K562 (cell line): Measurements from ENCODE around the gene ZFAND6. TPM values are rescaled to one million over a fixed set of nuclear protein-coding genes. Genes with fewer than 3 reads are reported as not detected.

Experiments
- CXXC5 ChIP-seq: fragments of 250-450 bp; sonication (Bioruptor Pico); IDR thresholded peaks from 2 replicates; pipeline ENCODE4 v1.8.0; 2022; ENCODE audit warnings: inconsistent platforms, mild to moderate bottlenecking, moderate library complexity
- KLF6 ChIP-seq: fragments of 250-450 bp; sonication (Bioruptor Pico); IDR thresholded peaks from 2 replicates; pipeline ENCODE4 v1.4.0; 2020; ENCODE audit warnings: mild to moderate bottlenecking, moderate library complexity, borderline replicate concordance
- MAFG ChIP-seq: fragments of 450-650 bp; conservative IDR thresholded peaks from 2 replicates; pipeline ENCODE4 v1.6.1; 2016; ENCODE audit warnings: missing genetic modification characterization, missing compliant biosample characterization
- NR2C1 ChIP-seq, 2 experiments: fragments of 450-650 bp; IDR thresholded peaks; 2 replicates each; pipeline ENCODE4 v1.6.1; 2017; ENCODE audit warnings: mild to moderate bottlenecking in 2 of 2, antibody characterized with exemption in 1 of 2, inconsistent platforms in 1 of 2, missing compliant biosample characterization in 1 of 2, missing genetic modification characterization in 1 of 2
- PHF8 ChIP-seq: fragments of 200-600 bp; sonication (generic); IDR thresholded peaks from 2 replicates; pipeline ENCODE4 v1.6.1; 2012; ENCODE audit warnings: mixed run types, mild to moderate bottlenecking, inconsistent platforms, low read length, moderate library complexity, borderline replicate concordance
- SMARCC2 ChIP-seq: fragments of 450-650 bp; IDR thresholded peaks from 2 replicates; pipeline ENCODE4 v1.6.1; 2017; ENCODE audit warnings: antibody characterized with exemption, moderate library complexity, mild to moderate bottlenecking, low read depth
- ZNF197 ChIP-seq: fragments of 200-800 bp; sonication (Bioruptor generic); IDR thresholded peaks from 2 replicates; pipeline ENCODE4 v1.6.1; 2016; ENCODE audit warnings: low read depth, missing genetic modification characterization, missing compliant biosample characterization
- ZNF76 ChIP-seq: fragments of 250-450 bp; sonication (Bioruptor Pico); IDR thresholded peaks from 2 replicates; pipeline ENCODE4 v1.4.0; 2020; ENCODE audit warnings: mild to moderate bottlenecking, moderate library complexity, borderline replicate concordance
- polyA plus RNA-seq, 8 experiments: library from polyadenylated mRNA; depleted of rRNA in 4 of 8; stranded (reverse) in 5 of 8; unstranded in 3 of 8; fragments of >200 nt; fragmentation: Nextera tagmentation in 2 of 8; fragmentation: Illumina TruSeq in 1 of 8; extraction: Ambion mirVana in 2 of 8; extraction: Trizol in 1 of 8; gene quantifications; 2 replicates each; pipeline versions ENCODE4 v1.2.1 to v1.2.3, GENCODE V29; 2011 to 2014; ENCODE audit warnings: inconsistent platforms in 1 of 8, missing spikeins in 1 of 8
- total RNA-seq, 7 experiments: library from RNA; depleted of rRNA in 6 of 7; stranded (reverse); fragments of >200 nt in 6 of 7; fragmentation: Illumina TruSeq in 2 of 7; extraction: Trizol in 2 of 7; gene quantifications; 2 replicates each; pipeline versions ENCODE4 v1.2.1 to v1.2.3, GENCODE V29; 2011 to 2021; ENCODE audit warnings: low replicate concordance in 1 of 7
- TF ChIP-seq, protein P1 (sequence below): fragments of 450-650 bp; IDR thresholded peaks from 2 replicates; pipeline ENCODE4 v1.6.1; 2018; ENCODE audit warnings: mild to moderate bottlenecking, low read depth; ENCODE audit not compliant: partially characterized antibody
- TF ChIP-seq, protein P2 (sequence below), 3 experiments: fragments of 200-800 bp in 1 of 3; sonication (Bioruptor generic) in 1 of 3; sonication (generic) in 1 of 3; formaldehyde crosslinking in 1 of 3; IDR thresholded peaks; 2 replicates each; pipeline versions ENCODE4 v1.6.1 to v1.8.0; 2016 to 2022; ENCODE audit warnings: mild to moderate bottlenecking in 2 of 3, missing compliant biosample characterization in 2 of 3, missing genetic modification characterization in 2 of 3, missing genetic modification reagents in 1 of 3
- TF ChIP-seq, protein P3 (sequence below): fragments of 250-450 bp; sonication (Bioruptor Pico); IDR thresholded peaks from 2 replicates; pipeline ENCODE4 v1.4.0; 2020; ENCODE audit warnings: mild to moderate bottlenecking
- TF ChIP-seq, protein P4 (sequence below): sonication (generic); formaldehyde crosslinking; IDR thresholded peaks from 2 replicates; pipeline ENCODE4 v1.8.0; 2022; ENCODE audit warnings: mild to moderate bottlenecking, missing genetic modification reagents, borderline replicate concordance
- TF ChIP-seq, protein P5 (sequence below), 2 experiments: IDR thresholded peaks in 1 of 2; conservative IDR thresholded peaks in 1 of 2; 2 replicates each; pipeline ENCODE4 v1.6.1; 2016; ENCODE audit warnings: low read depth in 2 of 2, mild to moderate bottlenecking in 1 of 2, missing compliant biosample characterization in 1 of 2, missing genetic modification characterization in 1 of 2, moderate library complexity in 1 of 2
- TF ChIP-seq, protein P6 (sequence below): fragments of 450-650 bp; formaldehyde crosslinking; IDR thresholded peaks from 2 replicates; pipeline ENCODE4 v1.4.0; 2022; ENCODE audit warnings: mild to moderate bottlenecking, moderate library complexity

ZFAND6 gene
- total and polyA plus RNA-seq, 9 of the 15 experiments (the other 6 are each of a cell fraction or from before 2014, with no cell fraction given), result 53.9 to 206 (median 88.9) TPM

DNA sequence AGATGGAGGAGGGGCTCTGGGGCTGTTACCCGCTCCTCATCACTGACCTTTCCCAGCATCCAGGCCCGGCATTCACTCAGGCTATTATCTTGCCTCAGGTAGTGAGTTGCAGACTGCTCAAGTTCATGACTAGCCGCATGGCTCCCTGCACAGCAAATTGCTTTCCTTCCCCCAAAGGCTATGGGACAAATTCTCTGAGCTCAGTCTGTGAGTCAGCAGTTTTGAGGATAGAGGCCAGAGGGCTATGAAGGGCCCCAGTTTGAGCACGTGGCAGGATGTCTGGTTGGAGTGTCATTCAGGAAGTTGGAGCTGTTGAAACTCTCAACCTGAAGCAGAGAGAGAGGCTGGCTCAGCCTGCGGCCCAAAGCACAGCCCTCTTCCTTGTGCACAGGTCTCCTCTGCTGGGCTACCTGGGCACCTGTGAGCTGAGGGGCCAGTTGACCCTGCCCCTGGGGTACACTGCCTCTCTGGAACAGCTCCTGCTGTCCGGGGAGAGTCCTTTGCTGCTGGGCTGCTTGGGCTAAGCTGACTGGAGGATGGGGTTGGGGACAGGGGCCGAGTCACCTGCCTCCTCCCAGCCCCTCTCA, 101.2 kb downstream of the ZFAND6 start (continued):
- TF ChIP-seq, protein P1, sequence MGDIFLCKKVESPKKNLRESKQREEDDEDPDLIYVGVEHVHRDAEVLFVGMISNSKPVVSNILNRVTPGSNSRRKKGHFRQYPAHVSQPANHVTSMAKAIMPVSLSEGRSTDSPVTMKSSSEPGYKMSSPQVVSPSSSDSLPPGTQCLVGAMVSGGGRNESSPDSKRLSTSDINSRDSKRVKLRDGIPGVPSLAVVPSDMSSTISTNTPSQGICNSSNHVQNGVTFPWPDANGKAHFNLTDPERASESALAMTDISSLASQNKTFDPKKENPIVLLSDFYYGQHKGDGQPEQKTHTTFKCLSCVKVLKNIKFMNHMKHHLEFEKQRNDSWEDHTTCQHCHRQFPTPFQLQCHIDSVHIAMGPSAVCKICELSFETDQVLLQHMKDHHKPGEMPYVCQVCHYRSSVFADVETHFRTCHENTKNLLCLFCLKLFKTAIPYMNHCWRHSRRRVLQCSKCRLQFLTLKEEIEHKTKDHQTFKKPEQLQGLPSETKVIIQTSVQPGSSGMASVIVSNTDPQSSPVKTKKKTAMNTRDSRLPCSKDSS, result no peak
- TF ChIP-seq, protein P2, sequence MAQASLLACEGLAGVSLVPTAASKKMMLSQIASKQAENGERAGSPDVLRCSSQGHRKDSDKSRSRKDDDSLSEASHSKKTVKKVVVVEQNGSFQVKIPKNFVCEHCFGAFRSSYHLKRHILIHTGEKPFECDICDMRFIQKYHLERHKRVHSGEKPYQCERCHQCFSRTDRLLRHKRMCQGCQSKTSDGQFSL (CRISPR knock-in tag; IDR thresholded peaks at IDR 0.05), result no peak
- TF ChIP-seq, protein P2 (tag; IDR thresholded peaks at IDR 0.05), result peak in 1 of 2 experiments; percentile 58; a peak in 1 of 4 replicates
- TF ChIP-seq, protein P3, sequence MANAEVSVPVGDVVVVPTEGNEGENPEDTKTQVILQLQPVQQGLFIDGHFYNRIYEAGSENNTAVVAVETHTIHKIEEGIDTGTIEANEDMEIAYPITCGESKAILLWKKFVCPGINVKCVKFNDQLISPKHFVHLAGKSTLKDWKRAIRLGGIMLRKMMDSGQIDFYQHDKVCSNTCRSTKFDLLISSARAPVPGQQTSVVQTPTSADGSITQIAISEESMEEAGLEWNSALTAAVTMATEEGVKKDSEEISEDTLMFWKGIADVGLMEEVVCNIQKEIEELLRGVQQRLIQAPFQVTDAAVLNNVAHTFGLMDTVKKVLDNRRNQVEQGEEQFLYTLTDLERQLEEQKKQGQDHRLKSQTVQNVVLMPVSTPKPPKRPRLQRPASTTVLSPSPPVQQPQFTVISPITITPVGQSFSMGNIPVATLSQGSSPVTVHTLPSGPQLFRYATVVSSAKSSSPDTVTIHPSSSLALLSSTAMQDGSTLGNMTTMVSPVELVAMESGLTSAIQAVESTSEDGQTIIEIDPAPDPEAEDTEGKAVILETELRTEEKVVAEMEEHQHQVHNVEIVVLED, result peak; percentile 38; the same call in 1 of the 2 replicates
- peak; percentile 47; the same call in 1 of the 2 replicates for TF ChIP-seq NR2C1 (IDR thresholded peaks at IDR 0.05)
- TF ChIP-seq NR2C1 (tag; IDR thresholded peaks at IDR 0.05), result peak; percentile 86
- TF ChIP-seq, protein P4, sequence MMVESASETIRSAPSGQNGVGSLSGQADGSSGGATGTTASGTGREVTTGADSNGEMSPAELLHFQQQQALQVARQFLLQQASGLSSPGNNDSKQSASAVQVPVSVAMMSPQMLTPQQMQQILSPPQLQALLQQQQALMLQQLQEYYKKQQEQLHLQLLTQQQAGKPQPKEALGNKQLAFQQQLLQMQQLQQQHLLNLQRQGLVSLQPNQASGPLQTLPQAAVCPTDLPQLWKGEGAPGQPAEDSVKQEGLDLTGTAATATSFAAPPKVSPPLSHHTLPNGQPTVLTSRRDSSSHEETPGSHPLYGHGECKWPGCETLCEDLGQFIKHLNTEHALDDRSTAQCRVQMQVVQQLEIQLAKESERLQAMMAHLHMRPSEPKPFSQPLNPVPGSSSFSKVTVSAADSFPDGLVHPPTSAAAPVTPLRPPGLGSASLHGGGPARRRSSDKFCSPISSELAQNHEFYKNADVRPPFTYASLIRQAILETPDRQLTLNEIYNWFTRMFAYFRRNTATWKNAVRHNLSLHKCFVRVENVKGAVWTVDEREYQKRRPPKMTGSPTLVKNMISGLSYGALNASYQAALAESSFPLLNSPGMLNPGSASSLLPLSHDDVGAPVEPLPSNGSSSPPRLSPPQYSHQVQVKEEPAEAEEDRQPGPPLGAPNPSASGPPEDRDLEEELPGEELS, result no peak
- TF ChIP-seq, protein P5, sequence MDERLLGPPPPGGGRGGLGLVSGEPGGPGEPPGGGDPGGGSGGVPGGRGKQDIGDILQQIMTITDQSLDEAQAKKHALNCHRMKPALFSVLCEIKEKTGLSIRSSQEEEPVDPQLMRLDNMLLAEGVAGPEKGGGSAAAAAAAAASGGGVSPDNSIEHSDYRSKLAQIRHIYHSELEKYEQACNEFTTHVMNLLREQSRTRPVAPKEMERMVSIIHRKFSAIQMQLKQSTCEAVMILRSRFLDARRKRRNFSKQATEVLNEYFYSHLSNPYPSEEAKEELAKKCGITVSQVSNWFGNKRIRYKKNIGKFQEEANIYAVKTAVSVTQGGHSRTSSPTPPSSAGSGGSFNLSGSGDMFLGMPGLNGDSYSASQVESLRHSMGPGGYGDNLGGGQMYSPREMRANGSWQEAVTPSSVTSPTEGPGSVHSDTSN (CRISPR knock-in tag; IDR thresholded peaks at IDR 0.05; ENCODE audit: low read depth), result no peak
- TF ChIP-seq, protein P5 (tag; conservative IDR thresholded peaks at IDR 0.05; ENCODE audit: low read depth), result peak; percentile 54
- peak; percentile 99 for TF ChIP-seq MAFG
- no peak for TF ChIP-seq SMARCC2
- TF ChIP-seq ZNF76, result peak; percentile 93; the same call in 1 of the 2 replicates
- TF ChIP-seq CXXC5, result peak; percentile 82
- peak; percentile 82; the same call in 1 of the 2 replicates for TF ChIP-seq KLF6
- TF ChIP-seq, protein P6, sequence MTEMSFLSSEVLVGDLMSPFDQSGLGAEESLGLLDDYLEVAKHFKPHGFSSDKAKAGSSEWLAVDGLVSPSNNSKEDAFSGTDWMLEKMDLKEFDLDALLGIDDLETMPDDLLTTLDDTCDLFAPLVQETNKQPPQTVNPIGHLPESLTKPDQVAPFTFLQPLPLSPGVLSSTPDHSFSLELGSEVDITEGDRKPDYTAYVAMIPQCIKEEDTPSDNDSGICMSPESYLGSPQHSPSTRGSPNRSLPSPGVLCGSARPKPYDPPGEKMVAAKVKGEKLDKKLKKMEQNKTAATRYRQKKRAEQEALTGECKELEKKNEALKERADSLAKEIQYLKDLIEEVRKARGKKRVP (CRISPR knock-in tag), result peak; percentile 34; the same call in 1 of the 2 replicates
- peak; percentile 89 for TF ChIP-seq ZNF197 (CRISPR knock-in tag)
- peak; percentile 29; the same call in 1 of the 2 replicates for TF ChIP-seq PHF8
